AG04449 (cell line): ENCODE measurements around the gene MAP3K14.
A peak's percentile ranks its signal among the peaks of the same experiment; 100 is the strongest.

Experiments used
- CTCF ChIA-PET: fragments of 350-600 bp; formaldehyde crosslinking; extraction: SDS; loops from one replicate; lab custom pipeline; 2021; ENCODE audit warnings: antibody characterized with exemption; lab: Yijun Ruan, JAX
- POLR2A ChIA-PET: fragments of 400-600, 350-600 bp; formaldehyde crosslinking; extraction: SDS; loops from one replicate; lab custom pipeline; 2020; ENCODE audit warnings: antibody characterized with exemption, inconsistent platforms; lab: Yijun Ruan, JAX
- DNase-seq: peaks from one replicate; pipeline ENCODE4 v3.0.0-alpha.2; 2010; ENCODE audit warnings: low read depth, low spot score
- H3K4me3 ChIP-seq: 2 replicates; pipeline ENCODE4 v1.5.1; 2011; ENCODE audit warnings: low read depth, mild to moderate bottlenecking, control low read depth, low read length
- CTCF ChIP-seq: IDR thresholded peaks from one replicate; pipeline ENCODE4 v1.5.1; 2011; ENCODE audit warnings: mild to moderate bottlenecking, moderate library complexity, low read length, control low read depth, inconsistent platforms; ENCODE audit not compliant: insufficient read depth; ENCODE audit errors: missing control alignments

MAP3K14 gene

GRCh38 chr17:45225051-45225700, 91.6 kb downstream of the MAP3K14 start:
- ChIA-PET CTCF (interaction anchor here (0.9 to 8.8 kb wide), 8 partner anchors 9 to 415 kb away, joined by 3 to 63 read pairs (median 5); partner anchors contain the start of genes ACBD4 and PLCD3), POLR2A (no interaction called here)
- no peak overlapping the region for H3K4me3 ChIP-seq
- TF ChIP-seq CTCF = no peak
- DNase-seq = no peak

- TF ChIP-seq CTCF = no peak
- CTCF ChIA-PET = interaction anchor here (2.2 to 8.8 kb wide), 2 partner anchors 90 to 161 kb away, joined by 13 to 63 read pairs; partner anchors contain the start of genes ACBD4 and PLCD3
Measured at GRCh38 chr17:45224671-45225050, 92.2 kb downstream of the MAP3K14 start.

GRCh38 chr17:45223539-45224528, 93.0 kb downstream of the MAP3K14 start:
- TF ChIP-seq CTCF = no peak
- DNase-seq = no peak
- POLR2A ChIA-PET = no interaction called here
- CTCF ChIA-PET = interaction anchor here (0.6 to 9.2 kb wide), 7 partner anchors 10 to 163 kb away, joined by 3 to 205 read pairs (median 13); partner anchors contain the start of genes ACBD4 and PLCD3
- no peak overlapping the region for H3K4me3 ChIP-seq

More at GRCh38 chr17:45224671-45225050, 92.2 kb downstream of the MAP3K14 start:
- DNase-seq = no peak
- POLR2A ChIA-PET = no interaction called here
- no peak overlapping the region for H3K4me3 ChIP-seq

GRCh38 chr17:45222996-45223538, 93.8 kb downstream of the MAP3K14 start:
- no peak for DNase-seq
- CTCF ChIA-PET = interaction anchor here (0.6 to 9.2 kb wide), 5 partner anchors 11 to 164 kb away, joined by 3 to 205 read pairs (median 4); partner anchors contain the start of gene ACBD4
- POLR2A ChIA-PET = no interaction called here
- H3K4me3 ChIP-seq = no peak overlapping the region
- no peak for TF ChIP-seq CTCF

GRCh38 chr17:45222289-45222995, 94.4 kb downstream of the MAP3K14 start:
- no peak for DNase-seq
- peak overlapping the region; percentile 20 for H3K4me3 ChIP-seq
- ChIA-PET POLR2A (interaction anchor here (1.4 kb wide), 1 partner anchor 73 kb away, joined by 7 read pairs; the partner anchor contains the start of gene HEXIM1), CTCF (interaction anchor here (0.6 to 9.2 kb wide), 5 partner anchors 12 to 204 kb away, joined by 4 to 205 read pairs (median 51); partner anchors contain the start of gene ACBD4)
- no peak for TF ChIP-seq CTCF
